D721Med (cell line): ENCODE data around the gene TOR1A.
"Not testable (repeated sequence)": the region's sequence is repeated elsewhere in the genome, so short reads cannot be mapped to it uniquely, and the experiment has no call there.

Experiments
- DNase-seq: peaks from one replicate; pipeline ENCODE4 v3.0.0; 2011; ENCODE audit warnings: low spot score; ENCODE audit not compliant: insufficient read length
- FAIRE-seq: peaks from 2 replicates; lab custom pipeline; 2011; peaks lifted over from hg19 to GRCh38; lab: Jason Lieb, UNC
- TF ChIP-seq, protein P1 (sequence below): IDR thresholded peaks from 2 replicates; pipeline ENCODE4 v1.5.1; 2012; ENCODE audit warnings: mild to moderate bottlenecking, control low read depth; ENCODE audit not compliant: insufficient read depth; ENCODE audit errors: missing control alignments

TOR1A gene

DNA sequence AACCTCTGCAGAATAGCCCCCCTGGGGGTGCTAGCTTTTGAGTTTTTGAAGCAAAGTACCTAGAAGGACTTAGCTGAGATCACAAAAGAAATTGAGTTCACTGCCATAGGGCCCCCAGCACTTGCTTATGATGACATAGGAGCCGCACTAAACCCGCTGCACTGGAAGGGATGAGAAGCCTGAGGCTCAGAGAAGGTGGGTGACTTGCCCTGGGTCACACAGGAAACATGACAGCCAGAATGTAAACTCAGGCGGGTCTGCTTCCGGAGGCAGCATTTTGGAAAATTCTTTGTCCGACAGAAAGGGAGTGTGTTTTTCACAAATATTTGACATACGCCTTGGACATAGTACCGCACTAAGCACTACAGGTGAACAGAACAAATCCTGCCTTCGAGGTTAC is 29.4 kb downstream of the TOR1A start:
- FAIRE-seq (no peak), DNase-seq (no peak)
- TF ChIP-seq, protein P1, sequence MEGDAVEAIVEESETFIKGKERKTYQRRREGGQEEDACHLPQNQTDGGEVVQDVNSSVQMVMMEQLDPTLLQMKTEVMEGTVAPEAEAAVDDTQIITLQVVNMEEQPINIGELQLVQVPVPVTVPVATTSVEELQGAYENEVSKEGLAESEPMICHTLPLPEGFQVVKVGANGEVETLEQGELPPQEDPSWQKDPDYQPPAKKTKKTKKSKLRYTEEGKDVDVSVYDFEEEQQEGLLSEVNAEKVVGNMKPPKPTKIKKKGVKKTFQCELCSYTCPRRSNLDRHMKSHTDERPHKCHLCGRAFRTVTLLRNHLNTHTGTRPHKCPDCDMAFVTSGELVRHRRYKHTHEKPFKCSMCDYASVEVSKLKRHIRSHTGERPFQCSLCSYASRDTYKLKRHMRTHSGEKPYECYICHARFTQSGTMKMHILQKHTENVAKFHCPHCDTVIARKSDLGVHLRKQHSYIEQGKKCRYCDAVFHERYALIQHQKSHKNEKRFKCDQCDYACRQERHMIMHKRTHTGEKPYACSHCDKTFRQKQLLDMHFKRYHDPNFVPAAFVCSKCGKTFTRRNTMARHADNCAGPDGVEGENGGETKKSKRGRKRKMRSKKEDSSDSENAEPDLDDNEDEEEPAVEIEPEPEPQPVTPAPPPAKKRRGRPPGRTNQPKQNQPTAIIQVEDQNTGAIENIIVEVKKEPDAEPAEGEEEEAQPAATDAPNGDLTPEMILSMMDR = no peak

DNA sequence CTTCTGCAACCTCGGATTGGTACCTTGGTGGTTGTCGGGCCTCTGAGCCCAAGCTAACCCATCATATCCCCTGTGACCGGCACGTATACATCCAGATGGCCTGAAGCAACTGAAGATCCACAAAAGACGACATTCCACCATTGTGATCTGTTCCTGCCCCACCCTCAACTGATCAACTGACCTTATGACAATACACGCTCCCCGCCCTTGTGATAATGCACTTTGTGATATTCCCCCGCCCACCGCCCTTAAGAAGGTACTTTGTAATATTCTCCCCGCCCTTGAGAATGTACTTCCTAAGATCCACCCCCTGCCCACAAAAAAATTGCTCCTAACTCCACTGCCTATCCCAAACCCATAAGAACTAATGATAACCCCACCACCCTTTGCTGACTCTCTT is 37.5 kb downstream of the TOR1A start:
- TF ChIP-seq, protein P1 = no peak
- no peak for FAIRE-seq
- DNase-seq = no peak

DNA sequence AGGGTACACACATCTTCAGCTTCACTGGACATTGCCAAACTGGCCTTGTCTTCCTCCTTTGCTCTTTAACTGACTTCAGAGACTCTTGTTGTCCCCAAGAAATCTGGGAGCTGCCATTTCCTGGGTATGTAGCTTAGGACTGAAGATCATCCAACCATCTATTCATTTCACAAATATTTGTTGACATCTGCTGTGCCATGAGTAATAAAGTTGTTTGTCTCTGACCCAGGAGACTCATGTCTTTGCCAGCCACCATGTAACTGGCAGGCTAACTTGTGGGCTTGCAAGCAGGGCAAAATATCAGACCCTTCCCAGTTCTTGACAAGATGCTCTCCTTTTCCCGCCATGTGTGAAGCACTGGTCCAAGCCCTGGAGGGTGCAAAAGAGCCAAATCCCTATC is 38.1 kb downstream of the TOR1A start:
- DNase-seq = no peak
- TF ChIP-seq, protein P1 = no peak
- FAIRE-seq = no peak

DNA sequence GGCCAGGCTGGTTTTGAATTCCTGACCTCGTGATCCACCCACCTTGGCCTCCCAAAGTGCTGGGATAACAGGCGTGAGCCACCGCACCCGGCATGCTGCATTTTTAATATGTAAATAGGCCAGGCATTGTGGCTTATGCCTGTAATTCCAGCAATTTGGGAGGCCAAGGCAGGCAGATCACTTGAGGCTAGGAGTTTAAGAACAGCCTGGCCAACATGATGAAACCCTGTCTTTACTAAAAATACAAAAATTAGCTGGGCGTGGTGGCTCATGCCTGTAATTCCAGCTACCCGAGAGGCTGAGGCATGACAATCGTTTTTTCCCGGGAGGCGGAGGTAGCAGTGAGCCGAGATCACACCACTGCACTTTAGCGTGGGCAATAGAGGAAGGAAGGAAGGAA is 39.0 kb downstream of the TOR1A start:
- not testable (repeated sequence) for DNase-seq, FAIRE-seq

DNA sequence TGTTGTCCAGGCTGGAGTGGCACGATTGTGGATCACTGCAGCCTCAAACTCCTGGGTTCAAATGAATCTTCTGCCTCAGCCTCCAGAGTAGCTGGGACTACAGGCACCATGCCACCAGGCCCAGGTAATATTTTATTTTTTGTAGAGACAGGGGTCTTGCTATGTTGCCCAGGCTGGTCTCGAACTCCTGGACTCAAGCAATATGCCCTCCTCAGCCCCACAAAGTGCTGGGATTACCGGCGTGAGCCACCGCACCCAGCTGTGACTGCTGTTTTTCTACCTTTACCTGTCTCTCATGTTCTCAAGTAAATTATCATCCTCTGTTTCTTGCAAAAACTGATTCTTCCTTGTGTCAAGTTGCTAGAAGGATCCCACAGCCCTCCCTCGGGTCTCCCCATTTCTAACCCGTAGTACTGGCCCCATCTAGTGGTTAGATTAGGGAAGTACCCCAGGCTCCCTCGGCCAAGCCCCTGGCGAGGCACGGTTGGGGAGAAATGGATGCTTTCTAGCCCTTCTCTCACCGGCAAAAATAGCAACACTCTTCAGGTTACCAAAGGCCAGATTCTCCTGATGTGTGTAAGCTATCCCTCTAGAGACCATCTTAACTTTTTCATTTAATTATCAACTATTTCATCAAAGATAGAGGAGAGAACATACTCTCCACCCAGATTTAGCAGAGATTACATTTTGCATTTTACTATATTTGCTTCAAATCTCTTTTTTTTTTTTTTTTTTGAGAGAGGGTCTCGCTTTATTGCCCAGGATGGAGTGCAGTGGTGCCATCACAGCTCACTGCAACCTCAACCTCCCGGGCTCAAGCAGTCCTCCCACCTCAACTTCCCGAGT is 40.2 kb downstream of the TOR1A start:
- DNase-seq (peak; percentile 75), FAIRE-seq (no peak)
- TF ChIP-seq, protein P1 = peak; percentile 95

DNA sequence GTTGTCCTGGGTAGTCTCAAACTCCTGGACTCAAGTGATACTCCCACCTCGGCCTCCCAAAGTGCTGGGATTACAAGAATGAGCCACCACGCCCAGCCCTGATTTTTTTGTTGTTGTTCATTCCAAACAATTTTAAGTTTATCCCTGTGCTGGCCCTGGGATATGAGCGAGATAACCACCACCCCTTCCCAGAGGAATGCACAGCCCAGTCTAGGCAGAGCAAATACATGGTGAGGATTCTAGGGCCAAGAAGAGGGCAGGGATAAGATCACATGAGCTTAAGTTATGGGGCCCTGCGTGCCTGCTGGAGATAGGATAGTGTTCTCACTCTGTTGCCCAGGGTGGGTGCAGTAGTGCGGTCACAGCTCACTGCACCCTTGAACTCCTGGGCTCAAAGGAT is 42.0 kb downstream of the TOR1A start:
- TF ChIP-seq, protein P1 = no peak
- FAIRE-seq = no peak

DNA sequence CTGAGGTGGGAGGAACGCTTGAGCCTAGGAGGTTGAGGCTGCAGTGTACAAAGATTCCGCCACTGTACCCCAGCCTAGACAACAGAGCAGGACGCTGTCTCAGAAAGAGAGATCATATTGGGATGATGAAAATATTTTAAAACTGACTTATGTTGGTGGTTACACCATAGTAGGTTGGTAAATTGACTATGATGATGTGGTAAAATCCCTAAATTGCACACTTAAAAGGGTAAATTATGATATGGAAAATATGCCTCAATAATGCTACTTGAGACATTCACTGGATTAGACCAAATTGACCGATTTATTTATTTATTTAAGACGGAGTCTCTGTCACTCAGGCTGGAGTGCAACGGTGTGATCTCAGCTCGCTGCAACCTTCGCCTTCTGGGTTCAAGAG is 42.8 kb downstream of the TOR1A start:
- TF ChIP-seq, protein P1 = no peak
- no peak for FAIRE-seq
- no peak for DNase-seq

More for the DNA sequence above, 42.0 kb downstream of the TOR1A start:
- DNase-seq = no peak
